ENCODE measurements around the gene RPL39.
"Not testable (repeated sequence)": the region's sequence is repeated elsewhere in the genome, so short reads cannot be mapped to it uniquely, and the experiment has no call there.

Gene RPL39

DNA sequence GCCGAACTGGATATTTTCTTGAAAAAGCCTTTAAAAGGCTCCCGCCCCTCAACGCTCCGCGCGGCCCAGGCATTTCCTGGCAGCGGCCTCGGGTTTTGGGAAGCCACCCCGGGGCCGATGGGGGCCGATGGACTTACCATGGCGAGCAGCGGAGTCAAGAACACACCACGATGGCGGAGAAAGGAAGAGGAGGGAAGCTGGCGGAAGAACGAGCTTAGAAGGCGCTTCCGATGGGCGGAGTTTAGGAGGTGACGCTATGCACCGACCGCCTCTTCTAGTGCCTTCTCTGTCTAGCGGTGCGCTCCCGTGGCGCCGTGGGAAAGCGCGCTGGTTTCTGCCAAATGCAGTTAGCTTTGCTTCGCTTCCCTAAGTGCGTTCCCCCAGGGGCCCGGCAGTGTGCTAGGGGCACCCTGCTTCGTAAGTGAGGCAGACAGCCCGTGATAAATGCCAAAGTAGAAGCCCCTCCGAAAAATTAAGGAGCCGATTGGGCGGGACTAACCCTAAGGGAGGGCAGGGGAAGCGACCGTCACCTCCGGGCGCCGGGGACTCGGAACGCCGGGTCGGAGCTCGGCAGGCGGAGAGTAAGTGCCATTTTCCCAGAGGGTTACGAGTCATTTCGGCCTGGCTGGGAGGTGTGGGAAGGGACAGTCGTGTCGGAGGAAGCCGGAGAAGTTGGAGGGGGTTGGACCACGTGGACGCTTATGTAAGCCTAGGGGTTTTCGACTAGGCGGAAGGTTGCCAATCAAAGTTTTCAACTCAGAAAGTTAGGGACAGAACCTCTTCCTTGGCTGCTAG is at the start of gene RPL39:
TSS of gene RPL39 (minus strand) at position 194 of the 795 bp plus-strand sequence. CDS start at position 140, 54 bp downstream.
- H3K4me3 ChIP-seq (ENCODE audit: low read depth, low read length): peak within 1 kb of the TSS; percentile 96
- H3K79me2 ChIP-seq (ENCODE audit: control insufficient read depth, insufficient read depth, low read length, unreplicated experiment): peaks cover 53% of the 10 kb centered on the region
- peak within 1 kb of the TSS; percentile 96 for H3K27ac ChIP-seq (ENCODE audit: low read depth, low read length)
- H3K27me3 ChIP-seq (ENCODE audit: insufficient read depth, low read length): no peaks in the 10 kb centered on the region
- H3K36me3 ChIP-seq (ENCODE audit: insufficient read depth, low read length): peaks cover 19% of the 10 kb centered on the region
- peaks cover 12% of the 10 kb centered on the region for H3K4me1 ChIP-seq (ENCODE audit: control insufficient read depth, insufficient read depth, low read length, unreplicated experiment)
- H2AFZ ChIP-seq (ENCODE audit: low read length, unreplicated experiment): peak within 1 kb of the TSS; percentile 81

DNA sequence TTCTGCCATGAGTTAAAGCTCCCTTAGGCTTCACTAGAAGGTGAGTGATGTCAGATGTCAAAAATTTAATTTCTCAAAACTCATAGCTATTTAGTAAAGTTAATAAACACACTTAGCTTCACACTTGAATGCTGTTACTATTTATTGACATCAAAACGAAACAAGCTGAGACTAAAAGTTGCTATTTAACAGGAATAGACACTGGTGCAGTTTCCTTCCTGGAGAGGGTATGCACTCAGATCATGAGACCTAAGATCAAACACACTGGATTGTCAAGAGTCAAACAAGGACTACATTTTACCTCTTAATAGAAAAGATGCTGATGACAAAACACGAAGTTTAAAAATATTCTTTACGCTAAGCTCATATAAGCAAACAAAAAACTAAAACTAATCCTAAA is 42.5 kb upstream of the RPL39 start:
- Histone ChIP-seq H3K79me2 (ENCODE audit: control insufficient read depth, insufficient read depth, low read length, unreplicated experiment) (no peaks in the 10 kb centered on the region), H3K27me3 (ENCODE audit: insufficient read depth, low read length) (no peaks in the 10 kb centered on the region), H3K4me1 (ENCODE audit: control insufficient read depth, insufficient read depth, low read length, unreplicated experiment) (no peaks in the 10 kb centered on the region), H2AFZ (ENCODE audit: low read length, unreplicated experiment) (no peak overlapping the region), H3K27ac (ENCODE audit: low read depth, low read length) (no peak overlapping the region), H3K36me3 (ENCODE audit: insufficient read depth, low read length) (peaks cover 6% of the 10 kb centered on the region), H3K4me3 (ENCODE audit: low read depth, low read length) (no peak overlapping the region)

DNA sequence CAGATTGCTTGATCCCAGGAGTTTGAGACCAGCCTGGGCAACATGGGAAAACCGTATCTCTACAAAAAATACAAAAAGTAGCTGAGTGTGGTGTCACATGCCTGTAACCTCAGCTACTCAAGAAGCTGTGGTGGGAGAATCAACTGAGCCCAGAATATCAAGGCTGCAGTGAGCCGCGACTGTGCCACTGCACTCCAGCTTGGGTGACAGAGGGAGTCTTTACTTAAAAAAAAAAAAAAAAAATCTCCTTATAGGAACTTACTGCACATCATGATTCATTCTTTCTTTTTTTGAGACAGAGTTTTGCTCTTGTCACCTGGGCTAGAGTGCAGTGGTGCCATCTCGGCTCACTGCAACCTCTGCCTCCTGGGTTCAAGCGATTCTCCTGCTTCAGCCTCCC is 37.0 kb upstream of the RPL39 start:
- no peak overlapping the region for H3K4me3 ChIP-seq (ENCODE audit: low read depth, low read length)
- no peaks in the 10 kb centered on the region; the same call in 1 of the 2 replicates for H3K36me3 ChIP-seq (ENCODE audit: insufficient read depth, low read length)
- H3K79me2 ChIP-seq (ENCODE audit: control insufficient read depth, insufficient read depth, low read length, unreplicated experiment): no peaks in the 10 kb centered on the region
- no peak overlapping the region for H3K27ac ChIP-seq (ENCODE audit: low read depth, low read length)
- no peaks in the 10 kb centered on the region for H3K27me3 ChIP-seq (ENCODE audit: insufficient read depth, low read length)
- peaks cover 11% of the 10 kb centered on the region for H3K4me1 ChIP-seq (ENCODE audit: control insufficient read depth, insufficient read depth, low read length, unreplicated experiment)
- H2AFZ ChIP-seq (ENCODE audit: low read length, unreplicated experiment): no peak overlapping the region

DNA sequence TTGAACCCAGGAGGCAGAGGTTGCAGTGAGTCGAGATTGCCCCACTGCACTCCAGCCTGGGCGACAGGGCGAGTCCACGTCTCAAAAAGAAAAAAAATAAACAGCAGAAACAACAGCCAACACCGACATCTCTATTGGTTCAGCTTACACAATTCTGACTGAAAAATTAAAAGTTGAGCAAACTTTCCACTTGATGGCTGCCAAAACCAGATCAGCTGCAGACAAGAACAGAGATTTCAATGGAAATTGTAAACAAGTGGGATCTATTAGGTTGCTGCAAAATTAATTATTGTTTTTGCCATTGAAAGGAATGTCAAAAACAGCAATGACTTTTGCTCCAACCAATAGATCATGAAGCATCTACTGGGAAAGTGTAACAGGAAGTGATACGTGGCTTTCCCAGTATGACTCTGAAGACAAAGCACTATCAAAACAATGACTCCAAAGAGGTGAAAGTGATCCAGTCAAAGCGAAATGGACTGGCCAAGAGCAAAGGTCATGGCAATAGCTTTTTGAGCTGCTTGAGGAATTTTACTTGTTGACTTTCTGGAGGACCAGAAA is 35.0 kb upstream of the RPL39 start:
- H3K27ac ChIP-seq (ENCODE audit: low read depth, low read length): peak overlapping the region; percentile 67
- no peaks in the 10 kb centered on the region for H3K79me2 ChIP-seq (ENCODE audit: control insufficient read depth, insufficient read depth, low read length, unreplicated experiment)
- H3K36me3 ChIP-seq (ENCODE audit: insufficient read depth, low read length): no peaks in the 10 kb centered on the region
- H2AFZ ChIP-seq (ENCODE audit: low read length, unreplicated experiment): no peak overlapping the region
- H3K4me3 ChIP-seq (ENCODE audit: low read depth, low read length): no peak overlapping the region
- H3K27me3 ChIP-seq (ENCODE audit: insufficient read depth, low read length): no peaks in the 10 kb centered on the region
- peaks cover 11% of the 10 kb centered on the region for H3K4me1 ChIP-seq (ENCODE audit: control insufficient read depth, insufficient read depth, low read length, unreplicated experiment)

DNA sequence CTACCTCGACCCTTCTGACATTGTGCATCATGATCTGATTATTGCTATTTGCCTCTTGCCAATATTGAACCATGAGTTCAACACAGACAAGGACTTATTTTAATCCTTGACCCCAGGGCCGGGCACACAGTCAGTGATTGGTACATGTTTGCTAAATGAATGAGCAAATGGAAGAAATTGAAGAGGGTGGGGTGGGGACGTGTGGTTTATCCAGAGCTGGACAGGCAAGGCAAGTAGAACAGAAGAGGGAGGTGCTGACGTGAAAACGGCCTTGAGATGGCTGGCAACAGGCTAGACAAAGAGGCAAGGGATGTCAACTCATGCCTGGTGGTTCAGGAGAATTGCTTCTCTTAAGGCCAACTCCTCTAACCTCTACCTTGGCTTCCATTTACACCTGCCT is 32.8 kb upstream of the RPL39 start:
- not testable (repeated sequence) for H2AFZ ChIP-seq (ENCODE audit: low read length, unreplicated experiment); H3K4me3 ChIP-seq (ENCODE audit: low read depth, low read length); H3K27me3 ChIP-seq (ENCODE audit: insufficient read depth, low read length); H3K36me3 ChIP-seq (ENCODE audit: insufficient read depth, low read length); H3K79me2 ChIP-seq (ENCODE audit: control insufficient read depth, insufficient read depth, low read length, unreplicated experiment); H3K27ac ChIP-seq (ENCODE audit: low read depth, low read length)
- H3K4me1 ChIP-seq (ENCODE audit: control insufficient read depth, insufficient read depth, low read length, unreplicated experiment): peaks cover 11% of the 10 kb centered on the region

DNA sequence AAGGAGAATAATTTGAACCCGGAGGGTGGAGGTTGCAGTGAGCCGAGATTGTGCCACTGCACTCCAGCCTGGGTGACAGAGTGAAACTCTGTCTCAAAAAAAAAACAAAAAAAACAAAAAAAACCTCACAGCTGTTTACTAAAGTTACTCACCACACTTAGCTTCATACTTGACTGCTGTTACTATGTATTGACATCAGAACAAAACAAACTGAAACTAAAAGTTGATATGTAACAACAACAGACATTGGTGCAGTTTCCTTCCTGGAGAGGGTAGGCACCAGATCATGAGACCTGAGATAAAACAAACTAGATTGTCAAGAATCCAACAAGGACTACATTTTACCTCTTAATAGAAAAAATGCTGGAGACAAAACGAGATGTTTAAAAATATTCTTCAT is 30.3 kb upstream of the RPL39 start:
- not testable (repeated sequence) for H3K27me3 ChIP-seq (ENCODE audit: insufficient read depth, low read length); H3K4me3 ChIP-seq (ENCODE audit: low read depth, low read length); H3K27ac ChIP-seq (ENCODE audit: low read depth, low read length); H2AFZ ChIP-seq (ENCODE audit: low read length, unreplicated experiment); H3K4me1 ChIP-seq (ENCODE audit: control insufficient read depth, insufficient read depth, low read length, unreplicated experiment); H3K36me3 ChIP-seq (ENCODE audit: insufficient read depth, low read length); H3K79me2 ChIP-seq (ENCODE audit: control insufficient read depth, insufficient read depth, low read length, unreplicated experiment)

DNA sequence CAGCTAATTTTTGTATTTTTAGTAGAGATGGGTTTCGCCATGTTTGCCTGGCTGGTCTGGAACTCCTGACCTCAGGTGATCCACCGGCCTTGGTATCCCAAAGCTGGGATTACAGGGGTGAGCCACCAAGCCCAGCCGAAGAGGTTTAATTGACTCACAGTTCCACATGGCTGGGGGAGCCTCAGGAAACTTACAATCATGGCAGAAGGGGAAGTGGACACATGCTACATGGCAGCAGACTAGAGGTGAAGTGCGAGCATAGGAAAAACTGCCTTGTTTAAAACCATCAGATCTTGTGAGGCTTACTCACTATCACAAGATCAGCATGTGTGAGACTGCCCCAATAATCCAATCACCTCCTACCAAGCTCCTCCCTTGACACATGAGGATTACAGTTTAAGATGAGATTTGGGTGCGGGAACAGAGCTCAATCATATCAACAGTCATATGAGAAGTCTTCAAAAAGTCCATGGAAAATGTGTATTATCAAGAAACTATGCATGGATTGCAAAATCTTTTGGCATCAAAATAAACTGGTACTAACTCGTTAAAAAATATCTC is 25.8 kb upstream of the RPL39 start:
- H2AFZ ChIP-seq (ENCODE audit: low read length, unreplicated experiment): no peak overlapping the region
- no peaks in the 10 kb centered on the region for H3K4me1 ChIP-seq (ENCODE audit: control insufficient read depth, insufficient read depth, low read length, unreplicated experiment)
- no peaks in the 10 kb centered on the region for H3K27me3 ChIP-seq (ENCODE audit: insufficient read depth, low read length)
- no peak overlapping the region for H3K27ac ChIP-seq (ENCODE audit: low read depth, low read length)
- H3K36me3 ChIP-seq (ENCODE audit: insufficient read depth, low read length): no peaks in the 10 kb centered on the region
- H3K4me3 ChIP-seq (ENCODE audit: low read depth, low read length): no peak overlapping the region
- no peaks in the 10 kb centered on the region for H3K79me2 ChIP-seq (ENCODE audit: control insufficient read depth, insufficient read depth, low read length, unreplicated experiment)

DNA sequence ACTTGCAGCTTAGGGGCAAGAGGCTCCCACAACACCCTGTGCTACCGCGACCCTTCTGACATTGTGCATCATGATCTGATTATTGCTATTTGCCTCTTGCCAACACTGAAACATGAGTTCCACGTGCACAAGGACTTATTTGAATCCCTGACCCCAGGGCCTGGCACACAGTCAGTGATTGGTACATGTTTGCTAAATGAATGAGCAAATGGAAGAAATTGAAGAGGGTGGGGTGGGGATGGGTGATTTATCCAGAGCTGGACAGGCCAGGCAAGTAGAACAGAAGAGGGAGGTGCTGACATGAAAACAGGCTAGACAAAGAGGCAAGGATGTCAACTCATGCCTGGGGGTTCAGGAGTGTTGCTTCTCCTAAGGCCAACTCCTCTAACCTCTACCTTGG is 24.9 kb upstream of the RPL39 start:
- Histone ChIP-seq H3K27ac (ENCODE audit: low read depth, low read length) (no peak overlapping the region), H3K36me3 (ENCODE audit: insufficient read depth, low read length) (no peaks in the 10 kb centered on the region), H3K79me2 (ENCODE audit: control insufficient read depth, insufficient read depth, low read length, unreplicated experiment) (no peaks in the 10 kb centered on the region)

DNA sequence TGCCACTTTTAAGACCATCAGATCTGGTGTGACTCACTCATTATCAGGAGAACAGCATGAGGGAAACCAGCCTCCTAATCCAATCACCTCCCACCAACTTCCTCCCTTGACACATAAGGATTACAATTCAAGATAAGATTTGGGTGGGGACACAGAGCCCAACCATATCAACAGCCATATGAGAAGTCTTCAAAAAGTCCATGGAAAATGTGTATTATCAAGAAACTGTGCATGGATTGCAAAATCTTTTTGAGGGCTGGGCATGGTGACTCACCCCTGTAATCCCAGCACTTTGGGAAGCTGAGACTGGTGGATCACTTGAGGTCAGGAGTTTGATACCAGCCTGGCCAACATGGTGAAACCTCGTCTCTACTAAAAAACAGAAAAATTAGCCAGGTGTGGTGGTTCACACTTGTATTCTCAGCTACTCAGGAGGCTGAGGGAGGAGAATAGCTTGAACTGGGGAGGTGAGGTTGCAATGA is 17.8 kb upstream of the RPL39 start:
- H3K79me2 ChIP-seq (ENCODE audit: control insufficient read depth, insufficient read depth, low read length, unreplicated experiment): no peaks in the 10 kb centered on the region
- no peak overlapping the region for H3K4me3 ChIP-seq (ENCODE audit: low read depth, low read length)
- H3K4me1 ChIP-seq (ENCODE audit: control insufficient read depth, insufficient read depth, low read length, unreplicated experiment): no peaks in the 10 kb centered on the region
- no peaks in the 10 kb centered on the region for H3K36me3 ChIP-seq (ENCODE audit: insufficient read depth, low read length)
- H2AFZ ChIP-seq (ENCODE audit: low read length, unreplicated experiment): no peak overlapping the region
- H3K27me3 ChIP-seq (ENCODE audit: insufficient read depth, low read length): no peaks in the 10 kb centered on the region
- no peak overlapping the region for H3K27ac ChIP-seq (ENCODE audit: low read depth, low read length)

More for the DNA sequence above, 24.9 kb upstream of the RPL39 start:
- no peaks in the 10 kb centered on the region for H3K27me3 ChIP-seq (ENCODE audit: insufficient read depth, low read length)
- no peak overlapping the region for H2AFZ ChIP-seq (ENCODE audit: low read length, unreplicated experiment)
- no peaks in the 10 kb centered on the region for H3K4me1 ChIP-seq (ENCODE audit: control insufficient read depth, insufficient read depth, low read length, unreplicated experiment)
- no peak overlapping the region for H3K4me3 ChIP-seq (ENCODE audit: low read depth, low read length)

DNA sequence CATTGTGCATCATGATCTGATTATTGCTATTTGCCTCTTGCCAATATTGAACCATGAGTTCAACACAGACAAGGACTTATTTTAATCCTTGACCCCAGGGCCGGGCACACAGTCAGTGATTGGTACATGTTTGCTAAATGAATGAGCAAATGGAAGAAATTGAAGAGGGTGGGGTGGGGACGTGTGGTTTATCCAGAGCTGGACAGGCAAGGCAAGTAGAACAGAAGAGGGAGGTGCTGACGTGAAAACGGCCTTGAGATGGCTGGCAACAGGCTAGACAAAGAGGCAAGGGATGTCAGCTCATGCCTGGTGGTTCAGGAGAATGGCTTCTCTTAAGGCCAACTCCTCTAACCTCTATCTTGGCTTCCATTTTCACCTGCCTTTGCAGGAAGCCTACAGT is 17.0 kb upstream of the RPL39 start:
- not testable (repeated sequence) for H2AFZ ChIP-seq (ENCODE audit: low read length, unreplicated experiment); H3K27me3 ChIP-seq (ENCODE audit: insufficient read depth, low read length); H3K27ac ChIP-seq (ENCODE audit: low read depth, low read length); H3K4me1 ChIP-seq (ENCODE audit: control insufficient read depth, insufficient read depth, low read length, unreplicated experiment); H3K79me2 ChIP-seq (ENCODE audit: control insufficient read depth, insufficient read depth, low read length, unreplicated experiment); H3K4me3 ChIP-seq (ENCODE audit: low read depth, low read length); H3K36me3 ChIP-seq (ENCODE audit: insufficient read depth, low read length)

DNA sequence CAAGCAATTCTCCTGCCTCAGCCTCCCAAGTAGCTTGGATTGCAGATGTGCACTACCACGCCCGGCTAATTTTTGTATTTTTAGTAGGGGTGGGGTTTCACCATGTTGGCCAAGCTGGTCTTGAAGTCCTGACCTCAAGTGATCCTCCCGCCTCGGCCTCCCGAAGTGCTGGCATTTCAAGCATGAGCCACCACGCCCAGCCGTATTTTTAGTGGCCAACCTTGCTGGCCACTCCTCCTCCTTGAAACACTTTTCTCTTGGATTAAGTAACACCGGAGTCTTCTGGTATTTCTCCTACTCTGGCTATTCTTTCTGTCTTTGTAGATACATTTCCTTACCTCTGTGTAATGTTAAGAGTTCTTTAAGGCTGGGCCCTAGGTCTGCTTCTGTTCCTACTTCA is 11.1 kb upstream of the RPL39 start:
- H2AFZ ChIP-seq (ENCODE audit: low read length, unreplicated experiment): no peak overlapping the region
- no peaks in the 10 kb centered on the region for H3K36me3 ChIP-seq (ENCODE audit: insufficient read depth, low read length)
- no peaks in the 10 kb centered on the region for H3K4me1 ChIP-seq (ENCODE audit: control insufficient read depth, insufficient read depth, low read length, unreplicated experiment)
- H3K79me2 ChIP-seq (ENCODE audit: control insufficient read depth, insufficient read depth, low read length, unreplicated experiment): no peaks in the 10 kb centered on the region
- H3K4me3 ChIP-seq (ENCODE audit: low read depth, low read length): no peak overlapping the region
- H3K27ac ChIP-seq (ENCODE audit: low read depth, low read length): no peak overlapping the region
- no peaks in the 10 kb centered on the region for H3K27me3 ChIP-seq (ENCODE audit: insufficient read depth, low read length)

All from ACC112 (cell line).